ENCODE results near the gene TFAP2C.

The TFAP2C gene

GRCh38 chr20:56628873-56629463 lies at the start of gene TFAP2C:
Gene TFAP2C (plus strand): TSS chr20:56629306. CDS start chr20:56629545, 239 bp downstream.
- no peak for FAIRE-seq

GRCh38 chr20:56580226-56580625 lies 48.9 kb upstream of the TFAP2C start:
- no peak for FAIRE-seq

GRCh38 chr20:56581701-56582100 lies 47.4 kb upstream of the TFAP2C start:
- FAIRE-seq: no peak

GRCh38 chr20:56582542-56582941 lies 46.6 kb upstream of the TFAP2C start:
- FAIRE-seq: no peak

- FAIRE-seq: no peak
These were observed 44.2 kb upstream of the TFAP2C start for GRCh38 chr20:56584916-56585315.

- no peak for FAIRE-seq
These were observed 41.6 kb upstream of the TFAP2C start for GRCh38 chr20:56587307-56588041.

- FAIRE-seq: no peak
These were observed 40.1 kb upstream of the TFAP2C start for GRCh38 chr20:56588996-56589395.

GRCh38 chr20:56589633-56590032 lies 39.5 kb upstream of the TFAP2C start:
- FAIRE-seq: no peak

- FAIRE-seq: no peak
These were observed 38.2 kb upstream of the TFAP2C start for GRCh38 chr20:56590888-56591287.

- FAIRE-seq: no peak
These were observed 36.9 kb upstream of the TFAP2C start for GRCh38 chr20:56592211-56592610.

GRCh38 chr20:56592817-56593216 lies 36.3 kb upstream of the TFAP2C start:
- no peak for FAIRE-seq

- no peak for FAIRE-seq
These were observed 33.2 kb upstream of the TFAP2C start for GRCh38 chr20:56595746-56596475.

GRCh38 chr20:56601166-56601565 lies 27.9 kb upstream of the TFAP2C start:
- no peak for FAIRE-seq

GRCh38 chr20:56604673-56605072 lies 24.4 kb upstream of the TFAP2C start:
- no peak for FAIRE-seq

- FAIRE-seq: no peak
These were observed 23.7 kb upstream of the TFAP2C start for GRCh38 chr20:56605261-56605996.

GRCh38 chr20:56606174-56606945 lies 22.7 kb upstream of the TFAP2C start:
- FAIRE-seq: no peak

GRCh38 chr20:56607061-56607704 lies 21.9 kb upstream of the TFAP2C start:
- no peak for FAIRE-seq

- no peak for FAIRE-seq
These were observed 20.7 kb upstream of the TFAP2C start for GRCh38 chr20:56608376-56608775.

GRCh38 chr20:56609321-56609720 lies 19.8 kb upstream of the TFAP2C start:
- FAIRE-seq: no peak

- FAIRE-seq: no peak
These were observed 19.0 kb upstream of the TFAP2C start for GRCh38 chr20:56610098-56610497.

GRCh38 chr20:56614196-56614595 lies 14.9 kb upstream of the TFAP2C start:
- no peak for FAIRE-seq

GRCh38 chr20:56616716-56617115 lies 12.4 kb upstream of the TFAP2C start:
- no peak for FAIRE-seq

All from TTC549 (cell line).